HepG2 (cell line): ENCODE measurements around the gene EGFR. TPM values are rescaled to one million over a fixed set of nuclear protein-coding genes. Genes with fewer than 3 reads are reported as not detected.

ENCODE experiments used
- ATAC-seq: fragments of 200-7000 bp; cut with Tn5 transposase; 3 replicates; pipeline ENCODE4 v1.9.1; 2020; ENCODE audit warnings: mild to moderate bottlenecking, moderate library complexity
- BruUV-seq: library from RNA; stranded (reverse); fragments of 400-500 nt; replicated peaks from 2 replicates; lab custom pipeline; 2021; lab: Mats Ljungman, UMichigan
- CTCF ChIA-PET: fragments of 300-600 bp; formaldehyde crosslinking; extraction: SDS; loops from one replicate; lab custom pipeline; 2021; ENCODE audit warnings: low total read pairs, inconsistent platforms, low intra/inter-chr PET ratio; lab: Yijun Ruan, JAX
- POLR2A ChIA-PET: fragments of 350-600 bp; sonication (Branson Sonifier 250); formaldehyde crosslinking; loops from one replicate; lab custom pipeline; 2020; ENCODE audit warnings: antibody characterized with exemption, inconsistent platforms; lab: Yijun Ruan, JAX
- DNase-seq: peaks from one replicate; pipeline ENCODE4 v3.0.0-alpha.2; 2015; ENCODE audit warnings: low spot score
- FAIRE-seq: peaks from 3 replicates; lab custom pipeline; 2011; peaks lifted over from hg19 to GRCh38; lab: Jason Lieb, UNC
- H2AFZ ChIP-seq: one replicate; pipeline ENCODE4 v1.6.1; 2011; ENCODE audit warnings: low read length, inconsistent platforms
- H3K27ac ChIP-seq: fragments of 300-600 bp; 3 replicates; pipeline ENCODE4 v1.8.0; 2011; ENCODE audit warnings: mixed run types, mild to moderate bottlenecking, mixed read lengths, low read length, inconsistent platforms; ENCODE audit not compliant: insufficient read depth; ENCODE audit errors: extremely low read length
- H3K27me3 ChIP-seq, 2 experiments: fragments of 200-600 bp in 1 of 2; 2 replicates in 1 of 2; 3 replicates in 1 of 2; pipeline versions ENCODE4 v1.6.0 to v1.8.0; 2011; ENCODE audit warnings: low read length in 2 of 2, mild to moderate bottlenecking in 2 of 2, moderate library complexity in 2 of 2, inconsistent platforms in 1 of 2; ENCODE audit not compliant: insufficient read depth in 2 of 2, control insufficient read depth in 1 of 2
- H3K36me3 ChIP-seq, 2 experiments: fragments of 200-600 bp in 1 of 2; replicated peaks in 1 of 2; 2 replicates in 1 of 2; 3 replicates in 1 of 2; pipeline versions ENCODE4 v1.5.1 to v1.8.0; 2011; ENCODE audit warnings: low read length in 2 of 2, inconsistent platforms in 1 of 2; ENCODE audit not compliant: insufficient read depth in 2 of 2, control insufficient read depth in 1 of 2
- H3K4me1 ChIP-seq: 2 replicates; pipeline ENCODE4 v1.5.1; 2012; ENCODE audit warnings: low read length, inconsistent platforms; ENCODE audit not compliant: insufficient read depth
- H3K4me2 ChIP-seq: 2 replicates; pipeline ENCODE4 v1.6.0; 2011; ENCODE audit warnings: low read depth, low read length, inconsistent platforms
- H3K4me3 ChIP-seq, 3 experiments: fragments of 200-600 bp in 1 of 3; sonication (generic), shearing (Covaris generic) in 1 of 3; replicated peaks in 1 of 3; 2 replicates each; pipeline ENCODE4 v1.5.1; 2011 to 2016; ENCODE audit warnings: low read length in 3 of 3, inconsistent platforms in 2 of 3, low read depth in 2 of 3, mild to moderate bottlenecking in 2 of 3, control low read depth in 1 of 3, mixed read lengths in 1 of 3; ENCODE audit not compliant: insufficient read depth in 1 of 3
- H3K79me2 ChIP-seq: one replicate; pipeline ENCODE4 v1.6.1; 2011; ENCODE audit warnings: low read length, inconsistent platforms; ENCODE audit not compliant: insufficient read depth
- H3K9ac ChIP-seq: 2 replicates; pipeline ENCODE4 v1.6.0; 2011; ENCODE audit warnings: mild to moderate bottlenecking, low read depth, low read length, inconsistent platforms; ENCODE audit not compliant: insufficient read depth
- H3K9me3 ChIP-seq: 2 replicates; pipeline ENCODE4 v1.5.1; 2012; ENCODE audit warnings: mild to moderate bottlenecking, low read length
- H4K20me1 ChIP-seq: 2 replicates; pipeline ENCODE4 v1.6.0; 2011; ENCODE audit warnings: inconsistent platforms, mild to moderate bottlenecking, low read length, moderate library complexity; ENCODE audit not compliant: insufficient read depth
- DPF2 ChIP-seq: sonication (generic); formaldehyde crosslinking; IDR thresholded peaks from 2 replicates; pipeline ENCODE4 v1.4.0; 2020; ENCODE audit warnings: mild to moderate bottlenecking, low read depth, missing genetic modification reagents, borderline replicate concordance
- FIP1L1 ChIP-seq: fragments of 200-400 bp; formaldehyde crosslinking; IDR thresholded peaks from 2 replicates; pipeline ENCODE4 v1.6.1; 2018; ENCODE audit warnings: low read depth, mild to moderate bottlenecking, low read length, moderate library complexity, borderline replicate concordance; ENCODE audit not compliant: insufficient read depth
- GTF2F1 ChIP-seq: fragments of 150-350 bp; IDR thresholded peaks from 2 replicates; pipeline ENCODE4 v1.6.1; 2014; ENCODE audit warnings: low read length
- HIC2 ChIP-seq: sonication (generic); formaldehyde crosslinking; IDR thresholded peaks from 2 replicates; pipeline ENCODE4 v1.9.0; 2022; ENCODE audit warnings: low read depth, missing genetic modification reagents
- KDM5B ChIP-seq: sonication (generic); formaldehyde crosslinking; IDR thresholded peaks from 2 replicates; pipeline ENCODE4 v1.4.0; 2020; ENCODE audit warnings: missing genetic modification reagents, mild to moderate bottlenecking, borderline replicate concordance
- MBD4 ChIP-seq: IDR thresholded peaks from 2 replicates; pipeline ENCODE4 v1.6.1; 2012; ENCODE audit warnings: low read length, inconsistent platforms, borderline replicate concordance
- MXD1 ChIP-seq: sonication (generic); formaldehyde crosslinking; IDR thresholded peaks from 2 replicates; pipeline ENCODE4 v1.4.0; 2020; ENCODE audit warnings: mild to moderate bottlenecking, missing genetic modification reagents
- REL ChIP-seq: sonication (generic); formaldehyde crosslinking; conservative IDR thresholded peaks from 2 replicates; pipeline ENCODE4 v1.8.0; 2022; ENCODE audit warnings: mild to moderate bottlenecking, missing genetic modification reagents, moderate library complexity
- RFX3 ChIP-seq: IDR thresholded peaks from 2 replicates; pipeline ENCODE4 v1.6.1; 2016; ENCODE audit warnings: missing biosample characterization, missing genetic modification reagents
- ZNF501 ChIP-seq: sonication (generic); formaldehyde crosslinking; IDR thresholded peaks from 2 replicates; pipeline ENCODE4 v1.5.1; 2020; ENCODE audit warnings: mild to moderate bottlenecking, moderate library complexity, missing genetic modification reagents
- ZUFSP ChIP-seq: sonication (generic); formaldehyde crosslinking; IDR thresholded peaks from 2 replicates; pipeline ENCODE4 v1.9.0; 2021; ENCODE audit warnings: missing genetic modification reagents, mild to moderate bottlenecking, borderline replicate concordance
- WGBS: methylation state at CpG from one replicate; pipeline ENCODE4 v1.1.6; 2017; ENCODE audit warnings: low lambda C conversion rate; 5-methylcytosine and 5-hydroxymethylcytosine counted together
- in situ Hi-C: cut with HindIII; loops from 2 replicates; pipeline ENCODE4 v1.10.0; 2017; ENCODE audit warnings: low pct_unique_long_range_greater_than_20kb; ENCODE audit not compliant: extremely low pct_ligation_motif_present
- intact Hi-C: fragments of 100-400 bp; cut with micrococcal nuclease; formaldehyde crosslinking; loops from one replicate; pipeline ENCODE4 v1.10.0; 2022; ENCODE audit not compliant: unreplicated experiment
- polyA plus RNA-seq, 8 experiments: library from polyadenylated mRNA; depleted of rRNA in 3 of 8; stranded (reverse) in 7 of 8; unstranded in 1 of 8; fragments of >200 nt; fragmentation: Illumina TruSeq in 4 of 8; extraction: Trizol in 4 of 8; gene quantifications; 2 replicates each; pipeline versions ENCODE4 v1.2.1 to v1.2.3, GENCODE V29; 2011 to 2016; ENCODE audit warnings: low read depth in 4 of 8, missing spikeins in 1 of 8, mixed read lengths in 1 of 8; ENCODE audit not compliant: insufficient read depth in 1 of 8
- total RNA-seq, 5 experiments: library from RNA; depleted of rRNA; stranded (reverse); fragments of >200 nt; fragmentation: Illumina TruSeq; extraction: Trizol; gene quantifications; 2 replicates each; pipeline ENCODE4 v1.2.3, GENCODE V29; 2016; ENCODE audit warnings: low read depth in 1 of 5

EGFR gene
- total and polyA plus RNA-seq, 2 of the 13 experiments (the other 11 are each of a cell fraction or from before 2014, with no cell fraction given) = 7.0 to 10.0 TPM

- CTCF ChIA-PET = no interaction called here
- Histone ChIP-seq H3K9me3 (no peaks in the 10 kb centered on the region), H3K27ac (no peak overlapping the region), H3K4me2 (no peak overlapping the region), H3K27me3 (no peaks in the 10 kb centered on the region), H4K20me1 (no peaks in the 10 kb centered on the region), H3K9ac (no peak overlapping the region), H3K36me3 (no peaks in the 10 kb centered on the region), H3K79me2 (no peaks in the 10 kb centered on the region), H3K4me1 (peaks cover 12% of the 10 kb centered on the region), H3K4me3 (no peak overlapping the region), H2AFZ (no peak overlapping the region)
- WGBS = 93% methylated on average over 8 of the region's 9 CpGs
- ATAC-seq (no peak), FAIRE-seq (no peak), DNase-seq (no peak)
- intact Hi-C loops = no loop called here
- POLR2A ChIA-PET = no interaction called here
- in situ Hi-C loops = no loop called here
- no TSS peak for BruUV-seq
- TF ChIP-seq REL (CRISPR knock-in tag) (no peak), ZUFSP (CRISPR knock-in tag) (no peak), MXD1 (no peak), HIC2 (CRISPR knock-in tag) (no peak), ZNF501 (CRISPR knock-in tag) (no peak), DPF2 (CRISPR knock-in tag) (no peak), RFX3 (CRISPR knock-in tag) (no peak), GTF2F1 (no peak), MBD4 (no peak), FIP1L1 (no peak), KDM5B (no peak)
- TF ChIP-seq, all 625 proteins: peak for 0
Observed at GRCh38 chr7:55054758-55055157, 35.9 kb downstream of the EGFR start.
